ENCODE data around the gene UTP3. TPM values are rescaled to one million over a fixed set of nuclear protein-coding genes. Genes with fewer than 3 reads are reported as not detected.

Gene UTP3
- total and polyA plus RNA-seq, 9 of the 15 experiments (the other 6 are each of a cell fraction or from before 2014, with no cell fraction given) = 11.9 to 69.3 (median 34.0) TPM

DNA sequence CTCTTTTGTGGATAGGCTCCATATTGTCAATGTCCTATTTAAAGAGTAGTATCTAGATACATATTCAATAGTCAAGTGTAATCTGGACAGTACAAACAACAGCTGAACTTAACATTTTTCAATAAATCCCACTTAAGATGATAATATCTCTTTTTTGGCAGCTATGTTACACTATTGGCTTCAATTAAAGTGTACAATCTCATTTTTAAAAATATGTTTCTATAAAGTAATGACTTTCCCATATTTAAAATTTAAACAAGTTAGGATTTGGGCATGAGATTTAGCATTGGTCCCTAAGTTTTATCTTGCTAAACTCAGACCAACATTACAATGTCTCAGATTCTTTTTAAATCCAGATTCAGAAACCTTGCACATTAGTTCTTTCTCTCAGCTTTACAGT, 14.1 kb upstream of the UTP3 start:
- no peak for ATAC-seq
- H3K4me1 ChIP-seq (replicated peaks in 1 of 2; ENCODE audit: control insufficient read depth in 2 of 2, insufficient read depth in 2 of 2, low read length in 2 of 2) = no peaks in the 10 kb centered on the region
- in situ Hi-C loops (cut with MboI) (no loop called here), intact Hi-C loops (cut with micrococcal nuclease) (no loop called here)
- ChIA-PET CTCF (ENCODE audit: low intra/inter-chr PET ratio) (no interaction called here), POLR2A (no interaction called here)
- no peak for FAIRE-seq
- DNase-seq (ENCODE audit: extremely low read depth in 1 of 4, low spot score in 3 of 4) = no peak
- no peaks in the 10 kb centered on the region for H3K36me3 ChIP-seq (ENCODE audit: control insufficient read depth, insufficient read depth, low read length)
- no peak overlapping the region for H3K27ac ChIP-seq (ENCODE audit: extremely low read depth, low read depth, low read length)
- H3K9ac ChIP-seq (ENCODE audit: insufficient read depth in 1 of 2, low read depth in 2 of 2, low read length in 2 of 2) = no peak overlapping the region
- no peak overlapping the region for H3K4me3 ChIP-seq
- no peak overlapping the region for H3K4me2 ChIP-seq (ENCODE audit: insufficient read depth, low read length)
- TF ChIP-seq, protein P1, sequence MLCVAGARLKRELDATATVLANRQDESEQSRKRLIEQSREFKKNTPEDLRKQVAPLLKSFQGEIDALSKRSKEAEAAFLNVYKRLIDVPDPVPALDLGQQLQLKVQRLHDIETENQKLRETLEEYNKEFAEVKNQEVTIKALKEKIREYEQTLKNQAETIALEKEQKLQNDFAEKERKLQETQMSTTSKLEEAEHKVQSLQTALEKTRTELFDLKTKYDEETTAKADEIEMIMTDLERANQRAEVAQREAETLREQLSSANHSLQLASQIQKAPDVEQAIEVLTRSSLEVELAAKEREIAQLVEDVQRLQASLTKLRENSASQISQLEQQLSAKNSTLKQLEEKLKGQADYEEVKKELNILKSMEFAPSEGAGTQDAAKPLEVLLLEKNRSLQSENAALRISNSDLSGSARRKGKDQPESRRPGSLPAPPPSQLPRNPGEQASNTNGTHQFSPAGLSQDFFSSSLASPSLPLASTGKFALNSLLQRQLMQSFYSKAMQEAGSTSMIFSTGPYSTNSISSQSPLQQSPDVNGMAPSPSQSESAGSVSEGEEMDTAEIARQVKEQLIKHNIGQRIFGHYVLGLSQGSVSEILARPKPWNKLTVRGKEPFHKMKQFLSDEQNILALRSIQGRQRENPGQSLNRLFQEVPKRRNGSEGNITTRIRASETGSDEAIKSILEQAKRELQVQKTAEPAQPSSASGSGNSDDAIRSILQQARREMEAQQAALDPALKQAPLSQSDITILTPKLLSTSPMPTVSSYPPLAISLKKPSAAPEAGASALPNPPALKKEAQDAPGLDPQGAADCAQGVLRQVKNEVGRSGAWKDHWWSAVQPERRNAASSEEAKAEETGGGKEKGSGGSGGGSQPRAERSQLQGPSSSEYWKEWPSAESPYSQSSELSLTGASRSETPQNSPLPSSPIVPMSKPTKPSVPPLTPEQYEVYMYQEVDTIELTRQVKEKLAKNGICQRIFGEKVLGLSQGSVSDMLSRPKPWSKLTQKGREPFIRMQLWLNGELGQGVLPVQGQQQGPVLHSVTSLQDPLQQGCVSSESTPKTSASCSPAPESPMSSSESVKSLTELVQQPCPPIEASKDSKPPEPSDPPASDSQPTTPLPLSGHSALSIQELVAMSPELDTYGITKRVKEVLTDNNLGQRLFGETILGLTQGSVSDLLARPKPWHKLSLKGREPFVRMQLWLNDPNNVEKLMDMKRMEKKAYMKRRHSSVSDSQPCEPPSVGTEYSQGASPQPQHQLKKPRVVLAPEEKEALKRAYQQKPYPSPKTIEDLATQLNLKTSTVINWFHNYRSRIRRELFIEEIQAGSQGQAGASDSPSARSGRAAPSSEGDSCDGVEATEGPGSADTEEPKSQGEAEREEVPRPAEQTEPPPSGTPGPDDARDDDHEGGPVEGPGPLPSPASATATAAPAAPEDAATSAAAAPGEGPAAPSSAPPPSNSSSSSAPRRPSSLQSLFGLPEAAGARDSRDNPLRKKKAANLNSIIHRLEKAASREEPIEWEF (CRISPR knock-in tag; IDR thresholded peaks at IDR 0.05) = no peak
- TF ChIP-seq ZBTB7A (IDR thresholded peaks at IDR 0.05; ENCODE audit: borderline replicate concordance, control insufficient read depth, low read depth, low read length) (no peak), RNF2 (IDR thresholded peaks at IDR 0.05) (no peak), CTBP1 (IDR thresholded peaks at IDR 0.05; ENCODE audit: borderline replicate concordance) (no peak), MTA1 (IDR thresholded peaks at IDR 0.05; ENCODE audit: borderline replicate concordance) (no peak), SRSF1 (IDR thresholded peaks at IDR 0.05; ENCODE audit: low read depth, low read length) (no peak), RBM22 (IDR thresholded peaks at IDR 0.05; ENCODE audit: low read depth, low read length, poor library complexity, severe bottlenecking) (no peak), KLF13 (tag; IDR thresholded peaks at IDR 0.05; ENCODE audit: borderline replicate concordance, low read depth) (no peak)
- TF ChIP-seq, protein P2, sequence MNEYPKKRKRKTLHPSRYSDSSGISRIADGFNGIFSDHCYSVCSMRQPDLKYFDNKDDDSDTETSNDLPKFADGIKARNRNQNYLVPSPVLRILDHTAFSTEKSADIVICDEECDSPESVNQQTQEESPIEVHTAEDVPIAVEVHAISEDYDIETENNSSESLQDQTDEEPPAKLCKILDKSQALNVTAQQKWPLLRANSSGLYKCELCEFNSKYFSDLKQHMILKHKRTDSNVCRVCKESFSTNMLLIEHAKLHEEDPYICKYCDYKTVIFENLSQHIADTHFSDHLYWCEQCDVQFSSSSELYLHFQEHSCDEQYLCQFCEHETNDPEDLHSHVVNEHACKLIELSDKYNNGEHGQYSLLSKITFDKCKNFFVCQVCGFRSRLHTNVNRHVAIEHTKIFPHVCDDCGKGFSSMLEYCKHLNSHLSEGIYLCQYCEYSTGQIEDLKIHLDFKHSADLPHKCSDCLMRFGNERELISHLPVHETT (CRISPR knock-in tag; conservative IDR thresholded peaks at IDR 0.05 in 1 of 2, IDR thresholded peaks at IDR 0.05 in 1 of 2) = no peak
- TF ChIP-seq, protein P3, sequence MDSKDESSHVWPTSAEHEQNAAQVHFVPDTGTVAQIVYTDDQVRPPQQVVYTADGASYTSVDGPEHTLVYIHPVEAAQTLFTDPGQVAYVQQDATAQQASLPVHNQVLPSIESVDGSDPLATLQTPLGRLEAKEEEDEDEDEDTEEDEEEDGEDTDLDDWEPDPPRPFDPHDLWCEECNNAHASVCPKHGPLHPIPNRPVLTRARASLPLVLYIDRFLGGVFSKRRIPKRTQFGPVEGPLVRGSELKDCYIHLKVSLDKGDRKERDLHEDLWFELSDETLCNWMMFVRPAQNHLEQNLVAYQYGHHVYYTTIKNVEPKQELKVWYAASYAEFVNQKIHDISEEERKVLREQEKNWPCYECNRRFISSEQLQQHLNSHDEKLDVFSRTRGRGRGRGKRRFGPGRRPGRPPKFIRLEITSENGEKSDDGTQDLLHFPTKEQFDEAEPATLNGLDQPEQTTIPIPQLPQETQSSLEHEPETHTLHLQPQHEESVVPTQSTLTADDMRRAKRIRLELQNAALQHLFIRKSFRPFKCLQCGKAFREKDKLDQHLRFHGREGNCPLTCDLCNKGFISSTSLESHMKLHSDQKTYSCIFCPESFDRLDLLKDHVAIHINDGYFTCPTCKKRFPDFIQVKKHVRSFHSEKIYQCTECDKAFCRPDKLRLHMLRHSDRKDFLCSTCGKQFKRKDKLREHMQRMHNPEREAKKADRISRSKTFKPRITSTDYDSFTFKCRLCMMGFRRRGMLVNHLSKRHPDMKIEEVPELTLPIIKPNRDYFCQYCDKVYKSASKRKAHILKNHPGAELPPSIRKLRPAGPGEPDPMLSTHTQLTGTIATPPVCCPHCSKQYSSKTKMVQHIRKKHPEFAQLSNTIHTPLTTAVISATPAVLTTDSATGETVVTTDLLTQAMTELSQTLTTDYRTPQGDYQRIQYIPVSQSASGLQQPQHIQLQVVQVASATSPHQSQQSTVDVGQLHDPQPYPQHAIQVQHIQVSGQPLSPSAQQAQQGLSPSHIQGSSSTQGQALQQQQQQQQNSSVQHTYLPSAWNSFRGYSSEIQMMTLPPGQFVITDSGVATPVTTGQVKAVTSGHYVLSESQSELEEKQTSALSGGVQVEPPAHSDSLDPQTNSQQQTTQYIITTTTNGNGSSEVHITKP (IDR thresholded peaks at IDR 0.05; ENCODE audit: partially characterized antibody) = no peak
- TF ChIP-seq, protein P4, sequence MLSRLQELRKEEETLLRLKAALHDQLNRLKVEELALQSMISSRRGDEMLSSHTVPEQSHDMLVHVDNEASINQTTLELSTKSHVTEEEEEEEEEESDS (CRISPR knock-in tag; IDR thresholded peaks at IDR 0.05) = no peak
- no peaks in the 10 kb centered on the region for H3K27me3 ChIP-seq (ENCODE audit: control insufficient read depth in 2 of 2, insufficient read depth in 2 of 2, low read length in 2 of 2)
- no peaks in the 10 kb centered on the region for H3K79me2 ChIP-seq (ENCODE audit: control insufficient read depth, insufficient read depth, low read length)
- BruUV-seq (replicated peaks) = no TSS peak
- H4K20me1 ChIP-seq (replicated peaks; ENCODE audit: control insufficient read depth, insufficient read depth, low read length) = no peaks in the 10 kb centered on the region
- no peaks in the 10 kb centered on the region for H3K9me1 ChIP-seq (ENCODE audit: control insufficient read depth, insufficient read depth, low read length)
- H3K9me3 ChIP-seq (replicated peaks; ENCODE audit: control insufficient read depth, insufficient read depth, low read depth, low read length) = no peaks in the 10 kb centered on the region
- no peak overlapping the region for H2AFZ ChIP-seq (ENCODE audit: low read depth, low read length)

Measured in K562 (cell line).